Activated CD4-positive, alpha-beta memory T cell treated with anti-CD3 and anti-CD28 coated beads for 36 hours (primary cell): ENCODE measurements around the gene GPM6B. TPM values are rescaled to one million over a fixed set of nuclear protein-coding genes. Genes with fewer than 3 reads are reported as not detected.
A peak's percentile ranks its signal among the peaks of the same experiment; 100 is the strongest.

Source experiments
- CTCF ChIA-PET: fragments of 350-600 bp; sonication (Branson Sonifier 250); formaldehyde crosslinking; loops from one replicate; lab custom pipeline; 2021; ENCODE audit warnings: antibody characterized with exemption, inconsistent platforms; lab: Charles Lee
- POLR2A ChIA-PET: fragments of 350-600 bp; sonication (Branson Sonifier 250); formaldehyde crosslinking; loops from one replicate; lab custom pipeline; 2021; ENCODE audit warnings: antibody characterized with exemption; lab: Charles Lee
- DNase-seq: peaks from one replicate; pipeline ENCODE4 v3.0.0-alpha.2; 2020
- H3K27ac Mint-ChIP-seq: one replicate; pipeline ENCODE4 v1.8.0; 2021; ENCODE audit warnings: mixed read lengths
- H3K27me3 Mint-ChIP-seq: one replicate; pipeline ENCODE4 v1.8.0; 2021; ENCODE audit warnings: mixed read lengths
- H3K36me3 Mint-ChIP-seq: one replicate; pipeline ENCODE4 v1.8.0; 2021; ENCODE audit warnings: mixed read lengths
- H3K4me1 Mint-ChIP-seq: one replicate; pipeline ENCODE4 v1.8.0; 2021; ENCODE audit warnings: low read depth, mixed read lengths
- H3K4me3 Mint-ChIP-seq: one replicate; pipeline ENCODE4 v1.8.0; 2021; ENCODE audit warnings: mild to moderate bottlenecking, mixed read lengths
- H3K9me3 Mint-ChIP-seq: one replicate; pipeline ENCODE4 v1.8.0; 2021; ENCODE audit warnings: mixed read lengths
- intact Hi-C: fragments of 100-400 bp; cut with micrococcal nuclease; formaldehyde crosslinking; loops from one replicate; pipeline ENCODE4 v1.15.1; 2023
- total RNA-seq, 2 experiments: library from RNA; stranded (reverse); gene quantifications; one replicate each; pipeline ENCODE4 v1.2.3, GENCODE V29; 2021

Gene GPM6B, protein sequence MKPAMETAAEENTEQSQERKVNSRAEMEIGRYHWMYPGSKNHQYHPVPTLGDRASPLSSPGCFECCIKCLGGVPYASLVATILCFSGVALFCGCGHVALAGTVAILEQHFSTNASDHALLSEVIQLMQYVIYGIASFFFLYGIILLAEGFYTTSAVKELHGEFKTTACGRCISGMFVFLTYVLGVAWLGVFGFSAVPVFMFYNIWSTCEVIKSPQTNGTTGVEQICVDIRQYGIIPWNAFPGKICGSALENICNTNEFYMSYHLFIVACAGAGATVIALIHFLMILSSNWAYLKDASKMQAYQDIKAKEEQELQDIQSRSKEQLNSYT
- not detected for total RNA-seq

DNA sequence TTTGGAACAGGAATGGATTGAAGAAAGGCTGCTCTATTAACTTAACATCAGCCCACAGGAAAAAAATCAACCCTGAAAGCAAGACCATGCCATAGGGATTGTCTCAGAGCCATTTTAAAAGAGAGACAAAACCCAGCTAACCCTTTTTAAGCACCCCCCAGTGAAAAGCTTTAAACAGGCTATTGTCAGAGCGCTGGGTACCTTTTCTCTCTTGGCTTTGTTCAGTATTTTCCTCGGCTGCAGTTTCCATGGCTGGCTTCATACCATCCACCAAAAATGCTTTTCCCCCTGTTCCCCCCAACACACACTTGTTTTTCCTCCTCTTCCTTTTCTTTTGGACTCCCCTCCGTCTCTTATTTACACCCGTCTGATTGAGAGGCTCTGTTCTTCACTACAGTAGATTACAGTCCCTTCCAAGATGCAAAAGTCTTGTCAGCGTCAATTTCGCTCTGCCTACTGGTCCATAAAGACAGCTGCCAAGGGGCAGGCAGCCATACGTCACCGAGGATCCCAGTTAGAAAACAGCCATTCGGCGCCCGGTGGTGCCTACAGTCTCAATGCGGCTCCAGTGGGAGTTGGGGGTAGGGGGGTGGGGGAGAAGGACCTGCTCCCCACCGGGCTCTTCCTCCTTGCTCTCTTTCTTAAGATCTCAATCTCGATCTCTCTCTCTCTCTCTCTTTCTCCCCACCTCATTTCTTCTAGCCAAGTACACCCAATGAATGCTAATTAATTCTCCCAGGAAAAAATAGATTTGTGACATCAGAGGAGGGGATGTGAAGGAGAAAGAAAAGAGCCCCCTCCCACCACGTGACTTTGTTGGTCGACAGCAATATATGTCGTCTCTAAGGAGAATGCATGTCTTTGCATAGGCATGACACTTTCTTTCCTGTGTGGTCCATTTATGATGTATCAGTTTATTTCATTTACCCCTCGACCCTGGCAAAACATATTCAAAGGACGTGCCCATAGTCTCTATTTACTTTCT, at the start of gene GPM6B:
Gene GPM6B, minus strand, starts transcription at position 451 of the 985 bp plus-strand sequence. Its CDS starts 189 bp downstream, at position 262.
- Mint-ChIP-seq H3K27me3 (peaks cover 5% of the 10 kb centered on the region), H3K27ac (no peak within 1 kb of the TSS), H3K9me3 (no peaks in the 10 kb centered on the region), H3K4me1 (no peaks in the 10 kb centered on the region), H3K36me3 (no peaks in the 10 kb centered on the region), H3K4me3 (no peak within 1 kb of the TSS)
- DNase-seq: no peak
- intact Hi-C loops: no loop called here
- ChIA-PET POLR2A (no interaction called here), CTCF (no interaction called here)

DNA sequence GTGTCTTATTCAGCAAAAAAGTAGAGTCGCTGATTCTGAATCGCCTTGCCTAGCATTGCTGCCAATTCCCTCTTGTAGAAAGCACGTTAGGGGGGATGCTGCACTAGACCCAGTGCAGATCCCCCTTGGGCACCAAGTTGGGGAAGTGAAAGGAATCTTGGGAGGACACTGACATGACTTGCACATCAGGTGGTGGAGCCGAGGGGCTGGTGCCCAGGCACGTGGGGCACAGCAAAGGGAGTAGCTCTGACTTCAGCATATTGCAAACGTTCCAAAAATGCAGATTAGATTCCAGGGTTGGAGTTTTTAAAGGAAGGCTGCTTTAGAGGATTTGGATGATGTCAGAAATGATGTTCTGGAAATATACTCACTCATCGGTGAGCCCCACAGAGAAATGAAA, 47.4 kb upstream of the GPM6B start:
- H3K4me1 Mint-ChIP-seq: no peaks in the 10 kb centered on the region
- no peaks in the 10 kb centered on the region for H3K9me3 Mint-ChIP-seq
- H3K27ac Mint-ChIP-seq: no peak overlapping the region
- intact Hi-C loops: no loop called here
- no peak overlapping the region for H3K4me3 Mint-ChIP-seq
- peaks cover 9% of the 10 kb centered on the region for H3K27me3 Mint-ChIP-seq
- ChIA-PET POLR2A (no interaction called here), CTCF (no interaction called here)
- no peak for DNase-seq
- H3K36me3 Mint-ChIP-seq: no peaks in the 10 kb centered on the region

DNA sequence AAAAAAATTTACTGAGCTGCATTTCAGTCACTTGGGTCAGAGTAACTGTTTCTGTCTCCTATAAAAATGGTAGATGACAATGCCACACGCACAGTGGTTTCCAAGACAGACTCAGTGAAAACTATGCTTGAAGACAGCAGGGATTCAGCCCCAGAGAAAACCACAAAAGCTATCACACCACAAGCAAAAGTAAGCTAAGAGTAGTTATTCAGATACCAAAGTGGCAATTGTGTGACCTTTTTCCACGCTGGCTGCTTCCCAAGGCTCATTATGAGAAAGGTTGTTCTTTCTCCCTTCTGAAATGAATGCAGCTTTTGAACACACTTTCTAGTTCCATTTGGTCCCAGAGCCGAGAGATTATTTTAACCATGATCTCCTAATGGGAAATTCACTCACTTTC, 46.4 kb upstream of the GPM6B start:
- peak; percentile 8 for DNase-seq
- POLR2A ChIA-PET: no interaction called here
- H3K9me3 Mint-ChIP-seq: no peaks in the 10 kb centered on the region
- no peak overlapping the region for H3K4me3 Mint-ChIP-seq
- CTCF ChIA-PET: no interaction called here
- H3K36me3 Mint-ChIP-seq: no peaks in the 10 kb centered on the region
- intact Hi-C loops: no loop called here
- peaks cover 9% of the 10 kb centered on the region for H3K27me3 Mint-ChIP-seq
- no peaks in the 10 kb centered on the region for H3K4me1 Mint-ChIP-seq
- no peak overlapping the region for H3K27ac Mint-ChIP-seq

DNA sequence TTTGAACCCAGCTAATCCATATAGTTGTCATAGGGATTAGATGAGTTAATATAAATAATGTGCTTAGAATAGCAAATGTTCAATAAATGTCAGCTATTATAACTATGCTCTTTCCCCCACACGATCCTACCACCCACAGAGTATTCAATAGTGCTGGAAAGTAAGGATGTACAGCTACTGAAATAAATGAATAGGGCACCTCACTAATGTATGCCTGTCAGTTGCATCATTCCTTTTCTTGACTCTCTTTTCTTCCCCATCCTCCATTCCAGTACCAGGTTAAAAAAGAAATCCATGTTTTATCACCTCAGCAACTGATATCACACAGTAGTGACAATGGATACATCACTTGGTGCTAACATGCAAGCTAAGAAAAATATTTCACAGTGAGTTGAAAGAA, 42.8 kb upstream of the GPM6B start:
- no peak for DNase-seq
- ChIA-PET CTCF (no interaction called here), POLR2A (no interaction called here)
- intact Hi-C loops: no loop called here
- Mint-ChIP-seq H3K4me3 (no peak overlapping the region), H3K27me3 (peaks cover 13% of the 10 kb centered on the region), H3K36me3 (no peaks in the 10 kb centered on the region), H3K27ac (no peak overlapping the region), H3K4me1 (no peaks in the 10 kb centered on the region), H3K9me3 (no peaks in the 10 kb centered on the region)

DNA sequence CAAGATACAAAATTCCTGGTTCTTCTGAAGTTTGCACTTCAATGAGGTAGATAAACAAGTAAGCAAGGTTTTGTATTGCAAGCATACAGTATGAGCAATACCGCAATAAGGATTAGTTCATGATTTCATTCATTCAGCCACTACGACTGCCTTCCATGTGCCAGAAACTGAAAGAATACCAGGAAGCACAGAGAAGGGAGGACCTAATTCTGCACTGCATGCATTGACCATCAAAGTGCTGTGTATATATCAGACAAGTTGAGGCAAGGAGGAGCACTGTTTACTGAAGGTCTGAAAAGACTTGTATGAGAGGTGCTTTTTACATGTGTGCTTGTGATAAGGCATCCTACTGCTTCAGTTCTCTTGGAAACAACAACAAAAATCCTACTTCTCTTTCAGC, 40.9 kb upstream of the GPM6B start:
- H3K27ac Mint-ChIP-seq: no peak overlapping the region
- H3K4me1 Mint-ChIP-seq: no peaks in the 10 kb centered on the region
- H3K9me3 Mint-ChIP-seq: no peaks in the 10 kb centered on the region
- peaks cover 12% of the 10 kb centered on the region for H3K27me3 Mint-ChIP-seq
- no peaks in the 10 kb centered on the region for H3K36me3 Mint-ChIP-seq
- DNase-seq: no peak
- CTCF ChIA-PET: no interaction called here
- H3K4me3 Mint-ChIP-seq: no peak overlapping the region
- POLR2A ChIA-PET: no interaction called here
- intact Hi-C loops: no loop called here

DNA sequence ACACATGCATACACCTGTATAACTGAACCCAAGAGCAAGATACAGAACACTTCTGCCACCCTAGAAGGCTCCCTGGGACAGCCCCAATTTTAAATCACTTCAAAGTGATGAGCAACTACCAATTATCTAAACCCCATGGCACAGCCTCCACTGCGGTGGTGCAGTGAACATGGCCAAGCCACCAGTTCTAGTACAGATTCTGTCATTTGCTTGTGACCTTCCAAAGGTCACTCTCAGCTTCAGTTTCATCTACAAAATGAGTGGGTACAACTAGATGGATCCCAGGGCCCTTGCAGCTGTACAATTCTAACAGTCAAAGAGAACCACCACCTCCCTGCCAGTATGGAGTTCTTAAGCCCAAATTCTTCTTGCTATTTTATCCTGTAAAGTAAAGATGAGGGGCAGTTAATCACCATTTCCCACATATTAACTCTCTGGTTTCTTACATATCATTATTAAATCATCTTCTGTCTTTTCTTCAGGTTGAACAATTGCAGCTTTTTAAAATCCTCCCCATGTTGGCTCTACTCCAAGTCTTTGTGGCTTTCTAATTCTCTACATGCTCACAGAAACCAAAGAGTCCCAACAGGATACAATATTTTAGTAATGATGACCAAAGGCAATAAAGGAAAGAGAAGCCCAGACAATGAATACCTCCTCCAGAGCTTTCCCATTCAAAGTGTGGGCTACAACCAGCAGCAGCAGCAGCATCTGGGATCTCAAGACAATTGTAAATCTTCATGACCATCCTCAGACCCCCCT, 39.0 kb upstream of the GPM6B start:
- no peaks in the 10 kb centered on the region for H3K4me1 Mint-ChIP-seq
- H3K4me3 Mint-ChIP-seq: no peak overlapping the region
- DNase-seq: no peak
- no peaks in the 10 kb centered on the region for H3K36me3 Mint-ChIP-seq
- no peaks in the 10 kb centered on the region for H3K9me3 Mint-ChIP-seq
- POLR2A ChIA-PET: no interaction called here
- H3K27ac Mint-ChIP-seq: no peak overlapping the region
- peaks cover 12% of the 10 kb centered on the region for H3K27me3 Mint-ChIP-seq
- intact Hi-C loops: no loop called here
- CTCF ChIA-PET: no interaction called here

DNA sequence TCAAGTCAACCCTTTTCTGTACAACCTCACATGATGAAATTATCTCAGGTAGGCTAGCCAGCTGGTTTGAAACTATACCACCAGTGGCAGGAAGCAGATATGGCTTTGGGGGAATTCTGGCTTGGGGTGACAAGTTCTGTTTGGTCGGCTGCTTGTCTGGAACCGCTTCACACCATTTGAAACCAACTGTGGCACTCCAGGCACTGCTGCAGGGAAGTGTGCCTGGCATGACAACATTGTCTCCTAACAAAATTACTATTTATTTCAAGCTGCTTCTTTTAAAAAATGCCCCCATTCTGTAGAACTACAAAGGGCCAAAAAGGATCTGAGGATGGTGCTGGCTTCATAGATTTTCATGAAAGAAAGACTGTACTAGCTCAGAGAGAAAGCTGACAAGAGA, 37.1 kb upstream of the GPM6B start:
- ChIA-PET CTCF (no interaction called here), POLR2A (no interaction called here)
- no peaks in the 10 kb centered on the region for H3K4me1 Mint-ChIP-seq
- no peak overlapping the region for H3K27ac Mint-ChIP-seq
- H3K36me3 Mint-ChIP-seq: no peaks in the 10 kb centered on the region
- H3K27me3 Mint-ChIP-seq: peaks cover 7% of the 10 kb centered on the region
- DNase-seq: no peak
- no peaks in the 10 kb centered on the region for H3K9me3 Mint-ChIP-seq
- no peak overlapping the region for H3K4me3 Mint-ChIP-seq
- intact Hi-C loops: no loop called here

DNA sequence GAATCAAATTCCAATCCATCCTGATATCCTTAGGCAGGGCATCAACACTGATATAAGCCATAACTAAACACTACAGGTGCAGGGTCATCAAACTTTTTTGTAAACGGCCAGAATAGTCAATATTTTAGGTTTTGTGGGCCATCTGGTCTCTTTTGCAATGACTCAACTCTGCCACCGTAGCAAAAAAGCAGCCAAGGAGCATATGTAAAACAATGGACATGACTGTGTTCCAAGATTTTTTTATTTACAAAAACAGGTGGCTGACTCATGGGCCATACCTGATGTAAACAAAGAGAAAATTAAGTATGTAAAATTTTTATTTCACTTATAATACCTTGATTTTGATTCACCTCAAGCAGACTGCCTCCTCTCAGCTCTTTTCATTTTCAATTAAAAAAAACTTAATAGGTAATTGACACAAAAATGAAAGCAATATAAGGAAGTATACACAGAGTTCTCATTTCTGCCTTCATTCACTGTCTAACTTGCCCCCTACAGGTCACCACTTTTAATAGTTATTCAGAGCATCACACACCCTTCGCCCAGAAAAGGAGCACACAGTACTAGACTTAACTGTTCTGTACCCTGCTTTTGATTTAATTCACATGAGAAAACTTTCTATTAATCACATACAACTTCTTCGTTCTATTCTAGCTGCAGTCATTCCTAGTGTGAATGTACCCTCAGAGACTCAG, 35.3 kb upstream of the GPM6B start:
- Mint-ChIP-seq H3K4me1 (no peaks in the 10 kb centered on the region), H3K36me3 (no peaks in the 10 kb centered on the region), H3K4me3 (no peak overlapping the region), H3K27me3 (peaks cover 9% of the 10 kb centered on the region), H3K27ac (no peak overlapping the region), H3K9me3 (no peaks in the 10 kb centered on the region)
- POLR2A ChIA-PET: no interaction called here
- intact Hi-C loops: no loop called here
- CTCF ChIA-PET: interaction anchor here (0.6 kb wide), 1 partner anchor 38 kb away, joined by 3 read pairs; no protein-coding TSS in a partner anchor
- DNase-seq: no peak

DNA sequence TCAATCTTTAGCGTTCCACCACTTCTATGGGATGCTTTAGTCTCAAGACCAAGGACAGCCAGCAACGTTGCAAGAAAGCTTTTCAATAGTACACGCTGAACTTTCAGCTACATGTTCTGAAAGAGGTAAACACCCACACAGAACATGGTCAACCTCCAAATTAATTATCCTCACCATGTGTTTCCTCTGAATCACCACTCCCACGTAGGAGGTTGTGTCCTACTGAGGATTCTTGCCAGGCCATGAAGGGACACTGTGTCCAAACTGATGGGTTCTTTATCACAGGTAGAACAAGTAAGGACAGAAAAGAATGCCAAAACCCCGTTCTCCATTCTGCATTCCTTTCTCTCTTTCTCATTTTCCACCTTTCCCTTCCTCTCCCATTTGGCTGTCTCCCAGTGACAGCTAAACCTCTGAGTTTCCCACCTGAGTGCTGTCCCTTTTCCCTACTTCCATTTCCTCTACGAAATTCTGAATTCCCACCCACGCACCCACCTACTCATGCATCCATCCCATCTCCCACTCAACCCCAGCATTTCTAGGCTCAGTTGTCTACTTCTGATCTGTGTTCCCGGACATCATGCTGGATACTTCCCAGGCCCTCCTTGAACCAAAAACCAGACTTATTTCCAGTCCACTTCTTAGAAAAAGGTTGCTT, 29.0 kb upstream of the GPM6B start:
- H3K9me3 Mint-ChIP-seq: no peaks in the 10 kb centered on the region

DNA sequence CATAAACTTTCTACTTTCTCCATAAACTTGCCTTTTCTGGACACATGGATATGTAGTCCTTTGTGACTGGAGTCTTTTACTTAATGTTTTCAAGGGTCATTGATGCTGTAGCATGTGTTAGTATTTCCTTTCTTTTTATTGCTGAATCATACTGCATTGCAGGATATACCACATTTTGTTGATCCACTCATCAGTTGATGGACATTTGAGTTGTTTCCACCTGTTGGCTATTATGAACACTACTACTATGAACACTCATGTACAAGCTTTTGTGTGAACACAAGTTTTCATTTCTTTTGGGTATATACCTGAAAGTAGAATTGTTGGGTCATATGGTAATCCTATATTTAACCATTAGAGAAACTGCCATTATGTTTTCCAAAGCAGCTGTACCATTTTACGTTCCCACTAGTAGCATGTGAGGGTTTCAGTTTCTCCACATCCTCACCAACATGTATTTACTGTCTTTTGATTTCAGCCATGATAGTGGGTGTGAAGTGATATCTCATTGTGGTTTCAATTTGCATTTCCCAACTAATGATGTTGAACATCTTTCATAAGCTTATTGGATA, 26.3 kb upstream of the GPM6B start:
- CTCF ChIA-PET: no interaction called here
- DNase-seq: no peak
- no peaks in the 10 kb centered on the region for H3K9me3 Mint-ChIP-seq

More for the DNA sequence above, 29.0 kb upstream of the GPM6B start:
- no peak overlapping the region for H3K27ac Mint-ChIP-seq
- H3K36me3 Mint-ChIP-seq: no peaks in the 10 kb centered on the region
- no peak for DNase-seq
- peaks cover 3% of the 10 kb centered on the region for H3K27me3 Mint-ChIP-seq
- POLR2A ChIA-PET: no interaction called here
- CTCF ChIA-PET: no interaction called here
- H3K4me1 Mint-ChIP-seq: peaks cover 2% of the 10 kb centered on the region
- intact Hi-C loops: no loop called here
- no peak overlapping the region for H3K4me3 Mint-ChIP-seq

DNA sequence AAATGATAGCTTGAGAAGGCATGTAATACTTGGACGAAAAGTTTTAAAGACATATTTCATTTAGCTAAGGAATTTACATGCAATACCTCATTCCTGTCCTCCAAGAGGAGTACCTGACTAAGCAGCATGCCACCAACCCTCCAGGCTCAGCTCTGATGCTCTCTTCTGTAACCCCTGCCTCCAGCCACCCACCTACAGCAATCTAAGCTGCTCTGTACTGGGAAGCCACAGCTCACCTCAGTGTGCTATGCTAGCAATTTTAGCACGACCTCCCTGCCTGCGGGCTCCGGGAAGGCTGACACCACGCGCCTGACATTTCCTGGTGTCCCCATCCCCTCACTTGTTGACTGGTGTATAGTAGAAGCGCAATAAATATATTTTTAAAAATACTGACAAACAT, 23.2 kb upstream of the GPM6B start:
- no peak for DNase-seq
- intact Hi-C loops: no loop called here
- H3K4me3 Mint-ChIP-seq: no peak overlapping the region
- H3K36me3 Mint-ChIP-seq: no peaks in the 10 kb centered on the region
- no peaks in the 10 kb centered on the region for H3K27me3 Mint-ChIP-seq
- POLR2A ChIA-PET: no interaction called here
- no peaks in the 10 kb centered on the region for H3K9me3 Mint-ChIP-seq
- peaks cover 2% of the 10 kb centered on the region for H3K4me1 Mint-ChIP-seq
- CTCF ChIA-PET: interaction anchor here (0.6 kb wide), 1 partner anchor 167 kb away, joined by 4 read pairs; no protein-coding TSS in a partner anchor
- H3K27ac Mint-ChIP-seq: no peak overlapping the region

More for the DNA sequence above, 26.3 kb upstream of the GPM6B start:
- POLR2A ChIA-PET: no interaction called here
- Mint-ChIP-seq H3K4me1 (peaks cover 2% of the 10 kb centered on the region), H3K36me3 (no peaks in the 10 kb centered on the region), H3K4me3 (no peak overlapping the region), H3K27ac (no peak overlapping the region), H3K27me3 (peaks cover 1% of the 10 kb centered on the region)
- intact Hi-C loops: no loop called here
